ENCODE results near the gene GLRX. TPM values are rescaled to one million over a fixed set of nuclear protein-coding genes. Genes with fewer than 3 reads are reported as not detected.
"Not testable (repeated sequence)": the region's sequence is repeated elsewhere in the genome, so short reads cannot be mapped to it uniquely, and the experiment has no call there.

The GLRX gene
- total RNA-seq, 4 donors from 2014 or later: 126 to 311 (median 181) TPM

- Histone ChIP-seq H3K9me3 (no peaks in the 10 kb centered on the region), H3K36me3 (no peaks in the 10 kb centered on the region), H3K27ac (no peak overlapping the region), H3K4me1 (peaks cover 3 to 16% (median 8%) of the 10 kb centered on the region in 4 donors), H3K4me3 (no peak overlapping the region), H3K27me3 (no peaks in the 10 kb centered on the region)
- TF ChIP-seq POLR2A (IDR thresholded peaks at IDR 0.05) (no peak), CTCF (IDR thresholded peaks at IDR 0.05) (no peak)
- no peak for DNase-seq
These were observed 15.5 kb upstream of the GLRX start for GRCh38 chr5:95838001-95838520.

GRCh38 chr5:95837492-95837891 lies 15.0 kb upstream of the GLRX start:
- no peak for TF ChIP-seq CTCF (IDR thresholded peaks at IDR 0.05)
- Histone ChIP-seq H3K27me3 (no peaks in the 10 kb centered on the region), H3K4me3 (no peak overlapping the region), H3K27ac (no peak overlapping the region), H3K9me3 (no peaks in the 10 kb centered on the region), H3K36me3 (no peaks in the 10 kb centered on the region), H3K4me1 (peaks cover 1 to 16% (median 6%) of the 10 kb centered on the region in 4 donors)
- no peak for DNase-seq

GRCh38 chr5:95836971-95837370 lies 14.4 kb upstream of the GLRX start:
- not testable (repeated sequence) for H3K27ac ChIP-seq, H3K9me3 ChIP-seq, H3K36me3 ChIP-seq, H3K4me3 ChIP-seq, DNase-seq, H3K27me3 ChIP-seq
- peaks cover 0 to 16% (median 6%) of the 10 kb centered on the region in 4 donors for H3K4me1 ChIP-seq

GRCh38 chr5:95836544-95836943 lies 14.0 kb upstream of the GLRX start:
- TF ChIP-seq CTCF (IDR thresholded peaks at IDR 0.05) (no peak), POLR2A (IDR thresholded peaks at IDR 0.05) (no peak)
- Histone ChIP-seq H3K27ac (peak overlapping the region in 3 of 4 donors; percentile 22 to 90 (median 87)), H3K4me1 (peaks cover 0 to 16% (median 6%) of the 10 kb centered on the region in 4 donors), H3K36me3 (no peaks in the 10 kb centered on the region), H3K4me3 (no peak overlapping the region), H3K27me3 (no peaks in the 10 kb centered on the region), H3K9me3 (no peaks in the 10 kb centered on the region)
- no peak for DNase-seq

- H3K36me3 ChIP-seq: no peaks in the 10 kb centered on the region
- TF ChIP-seq POLR2A (IDR thresholded peaks at IDR 0.05): no peak
- TF ChIP-seq CTCF (IDR thresholded peaks at IDR 0.05): no peak
- peak overlapping the region; percentile 56 to 90 (median 87) for H3K27ac ChIP-seq
- H3K27me3 ChIP-seq: no peaks in the 10 kb centered on the region
- H3K4me3 ChIP-seq: peak overlapping the region; percentile 52 to 78 (median 56)
- peak in 1 of 3 donors; percentile 58 for DNase-seq
- H3K4me1 ChIP-seq: peaks cover 0 to 16% (median 6%) of the 10 kb centered on the region in 4 donors
- no peaks in the 10 kb centered on the region for H3K9me3 ChIP-seq
These were observed 13.3 kb upstream of the GLRX start for GRCh38 chr5:95835682-95836385.

- H3K27ac ChIP-seq: no peak overlapping the region
- H3K36me3 ChIP-seq: no peaks in the 10 kb centered on the region
- peaks cover 0 to 28% (median 8%) of the 10 kb centered on the region in 4 donors for H3K4me1 ChIP-seq
These were observed 10.1 kb upstream of the GLRX start for GRCh38 chr5:95832664-95833063.

More at GRCh38 chr5:95832664-95833063, 10.1 kb upstream of the GLRX start:
- Histone ChIP-seq H3K4me3 (no peak overlapping the region), H3K27me3 (no peaks in the 10 kb centered on the region), H3K9me3 (no peaks in the 10 kb centered on the region)
- TF ChIP-seq CTCF (IDR thresholded peaks at IDR 0.05) (no peak), POLR2A (IDR thresholded peaks at IDR 0.05) (no peak)
- DNase-seq: no peak

Data from Peyer's patch (tissue), 4 donors.